ENCODE data around the gene LINS1.

- TF ChIP-seq POLR2A (IDR thresholded peaks at IDR 0.05) (no peak), CTCF (IDR thresholded peaks at IDR 0.05) (no peak)
These were observed 72.4 kb downstream of the LINS1 start for GRCh38 chr15:100529556-100529955.
